Bronchial epithelial cell (primary cell): ENCODE data around the gene DGLUCY. TPM values are rescaled to one million over a fixed set of nuclear protein-coding genes. Genes with fewer than 3 reads are reported as not detected.
"Not testable (repeated sequence)": the region's sequence is repeated elsewhere in the genome, so short reads cannot be mapped to it uniquely, and the experiment has no call there.

Source experiments
- DNase-seq: peaks from one replicate; pipeline ENCODE4 v3.0.0-alpha.2; 2010; ENCODE audit warnings: low read depth
- FAIRE-seq: peaks from 2 replicates; lab custom pipeline; 2011; peaks lifted over from hg19 to GRCh38; lab: Jason Lieb, UNC
- H3K27me3 ChIP-seq: 2 replicates; pipeline ENCODE4 v1.5.1; 2011; ENCODE audit warnings: low read length; ENCODE audit not compliant: control insufficient read depth, insufficient read depth
- H3K36me3 ChIP-seq: 2 replicates; pipeline ENCODE4 v1.5.1; 2011; ENCODE audit warnings: low read length; ENCODE audit not compliant: control insufficient read depth, insufficient read depth
- H3K4me3 ChIP-seq: 2 replicates; pipeline ENCODE4 v1.5.1; 2011; ENCODE audit warnings: mild to moderate bottlenecking, low read depth, low read length, control low read depth
- total RNA-seq: library from RNA; depleted of rRNA; stranded (reverse); fragments of >200 nt; gene quantifications from 2 replicates; pipeline ENCODE4 v1.2.1, GENCODE V29; 2014
- TF ChIP-seq, protein P1 (sequence below): IDR thresholded peaks from 2 replicates; pipeline ENCODE4 v1.5.1; 2011; ENCODE audit warnings: mild to moderate bottlenecking, moderate library complexity, low read length, control low read depth, inconsistent platforms; ENCODE audit not compliant: insufficient read depth, severe bottlenecking

DGLUCY gene
- total RNA-seq, 1 donor from 2014 or later = 8.4 TPM

- peak; percentile 43 for FAIRE-seq
Measured at GRCh38 chr14:91177073-91178034, 63.5 kb downstream of the DGLUCY start.

DNA sequence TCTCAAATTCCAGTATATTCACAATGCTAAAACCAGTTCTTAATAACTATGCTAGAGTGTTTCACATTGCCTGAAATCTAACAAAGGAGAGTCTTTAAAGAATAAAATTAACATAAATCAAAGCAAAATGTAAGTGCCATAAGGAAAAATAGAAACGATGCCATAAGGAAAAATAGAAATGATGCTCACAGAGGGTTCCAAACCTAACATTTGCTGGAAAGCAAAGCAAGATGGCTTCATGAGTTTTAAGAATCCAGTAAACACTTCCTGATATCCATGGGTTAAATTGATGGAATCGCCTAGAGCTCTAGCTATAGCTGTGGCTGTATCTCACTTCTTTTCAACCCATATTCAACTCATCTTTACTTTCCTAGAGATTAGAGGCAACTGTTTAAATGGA, 66.7 kb downstream of the DGLUCY start:
- no peak overlapping the region for H3K4me3 ChIP-seq
- no peak for FAIRE-seq
- H3K36me3 ChIP-seq = peaks cover 2% of the 10 kb centered on the region
- H3K27me3 ChIP-seq = no peaks in the 10 kb centered on the region
- TF ChIP-seq, protein P1, sequence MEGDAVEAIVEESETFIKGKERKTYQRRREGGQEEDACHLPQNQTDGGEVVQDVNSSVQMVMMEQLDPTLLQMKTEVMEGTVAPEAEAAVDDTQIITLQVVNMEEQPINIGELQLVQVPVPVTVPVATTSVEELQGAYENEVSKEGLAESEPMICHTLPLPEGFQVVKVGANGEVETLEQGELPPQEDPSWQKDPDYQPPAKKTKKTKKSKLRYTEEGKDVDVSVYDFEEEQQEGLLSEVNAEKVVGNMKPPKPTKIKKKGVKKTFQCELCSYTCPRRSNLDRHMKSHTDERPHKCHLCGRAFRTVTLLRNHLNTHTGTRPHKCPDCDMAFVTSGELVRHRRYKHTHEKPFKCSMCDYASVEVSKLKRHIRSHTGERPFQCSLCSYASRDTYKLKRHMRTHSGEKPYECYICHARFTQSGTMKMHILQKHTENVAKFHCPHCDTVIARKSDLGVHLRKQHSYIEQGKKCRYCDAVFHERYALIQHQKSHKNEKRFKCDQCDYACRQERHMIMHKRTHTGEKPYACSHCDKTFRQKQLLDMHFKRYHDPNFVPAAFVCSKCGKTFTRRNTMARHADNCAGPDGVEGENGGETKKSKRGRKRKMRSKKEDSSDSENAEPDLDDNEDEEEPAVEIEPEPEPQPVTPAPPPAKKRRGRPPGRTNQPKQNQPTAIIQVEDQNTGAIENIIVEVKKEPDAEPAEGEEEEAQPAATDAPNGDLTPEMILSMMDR = no peak
- no peak for DNase-seq

More at GRCh38 chr14:91177073-91178034, 63.5 kb downstream of the DGLUCY start:
- peak; percentile 63 for DNase-seq
- no peak overlapping the region for H3K4me3 ChIP-seq
- TF ChIP-seq, protein P1 = peak; percentile 73
- no peaks in the 10 kb centered on the region for H3K27me3 ChIP-seq
- no peaks in the 10 kb centered on the region for H3K36me3 ChIP-seq

DNA sequence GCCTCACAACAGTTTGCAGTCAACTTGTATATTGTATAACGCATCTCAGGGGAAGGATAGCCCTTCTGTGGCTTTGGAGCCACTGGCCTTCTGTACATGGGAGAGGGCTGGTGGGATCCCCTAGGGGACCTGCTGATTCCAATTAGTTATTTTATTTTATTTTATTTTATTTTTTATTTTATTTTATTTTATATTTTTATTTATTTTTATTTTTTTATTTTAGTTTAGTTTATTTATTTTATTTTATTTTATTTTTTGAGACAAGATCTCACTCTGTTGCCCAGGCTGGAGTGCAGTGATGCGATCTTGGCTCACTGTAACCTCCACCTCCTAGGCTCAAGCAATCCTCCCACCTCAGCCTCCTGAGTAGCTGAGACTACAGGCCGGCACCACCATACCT, 68.9 kb downstream of the DGLUCY start:
- not testable (repeated sequence) for DNase-seq, H3K27me3 ChIP-seq, H3K36me3 ChIP-seq, H3K4me3 ChIP-seq, FAIRE-seq

- no peak for DNase-seq
- TF ChIP-seq, protein P1 = no peak
- Histone ChIP-seq H3K4me3 (no peak overlapping the region), H3K27me3 (no peaks in the 10 kb centered on the region), H3K36me3 (peaks cover 7% of the 10 kb centered on the region)
- no peak for FAIRE-seq
Measured at GRCh38 chr14:91184559-91184958, 70.7 kb downstream of the DGLUCY start.

GRCh38 chr14:91185721-91186120, 71.8 kb downstream of the DGLUCY start:
- Histone ChIP-seq H3K4me3 (no peak overlapping the region), H3K36me3 (peaks cover 7% of the 10 kb centered on the region), H3K27me3 (no peaks in the 10 kb centered on the region)
- FAIRE-seq (no peak), DNase-seq (peak; percentile 13)
- TF ChIP-seq, protein P1 = no peak

DNA sequence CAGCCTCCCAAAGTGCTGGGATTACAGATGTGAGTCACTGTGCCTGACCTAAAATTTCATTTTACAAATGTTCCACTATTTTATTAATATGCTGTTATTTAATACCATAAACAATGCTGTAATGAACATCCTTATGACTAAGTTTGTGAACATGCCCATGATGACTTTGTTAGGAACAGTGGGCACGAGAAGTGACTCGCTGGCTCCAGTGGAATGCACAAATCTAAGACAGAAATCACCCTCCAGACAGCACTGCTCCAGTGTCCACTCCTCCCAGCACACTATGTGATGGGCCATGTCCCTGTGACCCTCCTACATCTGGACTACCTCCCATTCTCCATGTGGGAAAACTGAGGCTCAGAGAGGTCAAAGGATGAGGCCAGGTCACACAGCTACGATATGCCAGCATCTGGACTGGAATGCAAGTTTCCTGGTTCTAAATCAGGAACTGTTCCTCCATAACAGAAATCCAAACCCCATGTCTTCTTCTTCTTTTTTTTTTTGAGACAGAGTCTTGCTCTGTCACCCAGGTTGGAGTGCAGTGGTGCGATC, 72.7 kb downstream of the DGLUCY start:
- DNase-seq (peak; percentile 68), FAIRE-seq (peak; percentile 13)
- no peaks in the 10 kb centered on the region for H3K27me3 ChIP-seq
- H3K36me3 ChIP-seq = peaks cover 7% of the 10 kb centered on the region
- H3K4me3 ChIP-seq = no peak overlapping the region
- TF ChIP-seq, protein P1 = no peak
